H9 (cell line): ENCODE measurements around the gene OR1B1. TPM values are rescaled to one million over a fixed set of nuclear protein-coding genes. Genes with fewer than 3 reads are reported as not detected.

Source experiments
- DNase-seq: peaks from one replicate; pipeline ENCODE4 v3.0.0-alpha.2; 2017
- H2AFZ ChIP-seq: one replicate; pipeline ENCODE4 v1.6.1; 2013; ENCODE audit warnings: mild to moderate bottlenecking, low read length, control low read depth, moderate library complexity
- H2AK5ac ChIP-seq: 2 replicates; pipeline ENCODE4 v1.6.1; 2013; ENCODE audit warnings: low read length, control low read depth, mixed read lengths; ENCODE audit not compliant: insufficient read length
- H2BK120ac ChIP-seq: one replicate; pipeline ENCODE4 v1.6.1; 2013; ENCODE audit warnings: low read depth, mild to moderate bottlenecking, low read length, control low read depth, inconsistent platforms; ENCODE audit not compliant: poor library complexity, severe bottlenecking
- H2BK12ac ChIP-seq: 2 replicates; pipeline ENCODE4 v1.6.1; 2013; ENCODE audit warnings: low read length, control low read depth, mixed read lengths, low read depth; ENCODE audit not compliant: insufficient read length
- H2BK15ac ChIP-seq: 2 replicates; pipeline ENCODE4 v1.6.1; 2013; ENCODE audit warnings: low read depth, low read length, control low read depth
- H2BK20ac ChIP-seq: one replicate; pipeline ENCODE4 v1.6.1; 2013; ENCODE audit warnings: low read depth, mild to moderate bottlenecking, low read length, control low read depth, inconsistent platforms; ENCODE audit not compliant: poor library complexity, severe bottlenecking
- H2BK5ac ChIP-seq: 2 replicates; pipeline ENCODE4 v1.6.1; 2013; ENCODE audit warnings: low read length, control low read depth, mixed read lengths; ENCODE audit not compliant: insufficient read length
- H3K14ac ChIP-seq: 2 replicates; pipeline ENCODE4 v1.6.1; 2013; ENCODE audit warnings: low read length, control low read depth; ENCODE audit not compliant: insufficient read depth
- H3K18ac ChIP-seq: 2 replicates; pipeline ENCODE4 v1.6.1; 2013; ENCODE audit warnings: low read depth, mild to moderate bottlenecking, mixed read lengths, low read length, control low read depth; ENCODE audit not compliant: insufficient read length
- H3K23ac ChIP-seq: 2 replicates; pipeline ENCODE4 v1.6.1; 2013; ENCODE audit warnings: low read length, control low read depth, mixed read lengths, low read depth; ENCODE audit not compliant: insufficient read length
- H3K23me2 ChIP-seq: 2 replicates; pipeline ENCODE4 v1.6.1; 2013; ENCODE audit warnings: low read depth, mild to moderate bottlenecking, mixed read lengths, low read length, control low read depth; ENCODE audit not compliant: insufficient read length, poor library complexity, severe bottlenecking
- H3K27ac ChIP-seq: 2 replicates; pipeline ENCODE4 v1.5.1; 2013; ENCODE audit warnings: low read length, control low read depth, mixed read lengths, low read depth; ENCODE audit not compliant: insufficient read length
- H3K27me3 ChIP-seq: 2 replicates; pipeline ENCODE4 v1.6.1; 2013; ENCODE audit warnings: low read length, control low read depth, inconsistent platforms; ENCODE audit not compliant: insufficient read depth
- H3K4ac ChIP-seq: 2 replicates; pipeline ENCODE4 v1.6.1; 2013; ENCODE audit warnings: low read depth, mild to moderate bottlenecking, control low read depth, inconsistent platforms, low read length, moderate library complexity
- H3K4me1 ChIP-seq: 2 replicates; pipeline ENCODE4 v1.6.1; 2013; ENCODE audit warnings: low read length, control low read depth, inconsistent platforms; ENCODE audit not compliant: insufficient read depth
- H3K4me2 ChIP-seq: 2 replicates; pipeline ENCODE4 v1.6.1; 2013; ENCODE audit warnings: low read length, control low read depth, mixed read lengths; ENCODE audit not compliant: insufficient read length, insufficient read depth
- H3K56ac ChIP-seq: 2 replicates; pipeline ENCODE4 v1.6.1; 2013; ENCODE audit warnings: low read depth, mild to moderate bottlenecking, mixed read lengths, low read length, control low read depth; ENCODE audit not compliant: insufficient read length
- H3K79me1 ChIP-seq: 2 replicates; pipeline ENCODE4 v1.6.1; 2013; ENCODE audit warnings: low read depth, mild to moderate bottlenecking, moderate library complexity, low read length, control low read depth, inconsistent platforms; ENCODE audit not compliant: insufficient read depth, poor library complexity, severe bottlenecking
- H3K79me2 ChIP-seq: 2 replicates; pipeline ENCODE4 v1.6.1; 2013; ENCODE audit warnings: low read length, control low read depth, inconsistent platforms; ENCODE audit not compliant: insufficient read depth
- H3K9ac ChIP-seq: 2 replicates; pipeline ENCODE4 v1.6.1; 2013; ENCODE audit warnings: low read length, control low read depth, mixed read lengths; ENCODE audit not compliant: insufficient read length; ENCODE audit errors: extremely low read depth
- H3K9me3 ChIP-seq: one replicate; pipeline ENCODE4 v1.6.1; 2013; ENCODE audit warnings: low read depth, low read length, inconsistent platforms; ENCODE audit not compliant: control insufficient read depth
- H3T11ph ChIP-seq: one replicate; pipeline ENCODE4 v1.6.1; 2013; ENCODE audit warnings: mild to moderate bottlenecking, low read length, control low read depth, inconsistent platforms
- H4K20me1 ChIP-seq: one replicate; pipeline ENCODE4 v1.6.1; 2013; ENCODE audit not compliant: control insufficient read depth, insufficient read length, insufficient read depth
- H4K5ac ChIP-seq: 2 replicates; pipeline ENCODE4 v1.6.1; 2013; ENCODE audit warnings: low read depth, mild to moderate bottlenecking, mixed read lengths, low read length, control low read depth; ENCODE audit not compliant: insufficient read length
- H4K8ac ChIP-seq: replicated peaks from 2 replicates; pipeline ENCODE4 v1.6.1; 2013; ENCODE audit warnings: low read length, control low read depth, mixed read lengths, low read depth; ENCODE audit not compliant: insufficient read length
- H4K91ac ChIP-seq: 2 replicates; pipeline ENCODE4 v1.6.1; 2013; ENCODE audit warnings: low read depth, mild to moderate bottlenecking, moderate library complexity, mixed read lengths, low read length, control low read depth; ENCODE audit not compliant: insufficient read length
- H3K27ac Mint-ChIP-seq, 3 experiments: 2 replicates in 2 of 3; 3 replicates in 1 of 3; pipeline ENCODE4 v1.8.0; 2020 to 2021; ENCODE audit warnings: mixed read lengths in 3 of 3, mild to moderate bottlenecking in 1 of 3, moderate library complexity in 1 of 3
- H3K27me3 Mint-ChIP-seq: 2 replicates; pipeline ENCODE4 v1.8.0; 2021; ENCODE audit warnings: low read depth, mild to moderate bottlenecking, moderate library complexity, mixed read lengths
- H3K36me3 Mint-ChIP-seq, 3 experiments: 2 replicates in 2 of 3; 3 replicates in 1 of 3; pipeline ENCODE4 v1.8.0; 2020 to 2021; ENCODE audit warnings: low read depth in 3 of 3, mixed read lengths in 3 of 3; ENCODE audit not compliant: insufficient read depth in 1 of 3
- H3K4me1 Mint-ChIP-seq, 2 experiments: 2 replicates each; pipeline ENCODE4 v1.8.0; 2020; ENCODE audit warnings: mixed read lengths in 2 of 2
- H3K4me3 Mint-ChIP-seq, 2 experiments: 2 replicates in 1 of 2; 3 replicates in 1 of 2; pipeline ENCODE4 v1.8.0; 2020 to 2021; ENCODE audit warnings: mild to moderate bottlenecking in 2 of 2, mixed read lengths in 2 of 2, moderate library complexity in 1 of 2
- H3K9me3 Mint-ChIP-seq, 2 experiments: 2 replicates in 1 of 2; 3 replicates in 1 of 2; pipeline ENCODE4 v1.8.0; 2020; ENCODE audit warnings: mild to moderate bottlenecking in 2 of 2, mixed read lengths in 2 of 2, moderate library complexity in 1 of 2
- CTCF ChIP-seq: fragments of 200-600 bp; sonication (generic); conservative IDR thresholded peaks from 3 replicates; pipeline ENCODE4 v1.8.0; 2021; ENCODE audit warnings: antibody characterized with exemption, mild to moderate bottlenecking
- WGBS: extraction: QIAGEN DNeasy Blood & Tissue Kit; methylation state at CpG from one replicate; pipeline ENCODE4 v1.1.7; 2013; ENCODE audit warnings: missing lambda C conversion rate, low lambda C conversion rate, mixed read lengths; ENCODE audit not compliant: insufficient read length; ENCODE audit errors: extremely low coverage; 5-methylcytosine and 5-hydroxymethylcytosine counted together
- total RNA-seq: library from RNA; stranded (reverse); gene quantifications from 2 replicates; pipeline ENCODE4 v1.2.1, GENCODE V29; 2021

OR1B1 gene
- total RNA-seq, 1 experiment from 2014 or later = not detected

- Histone ChIP-seq H4K8ac (no peak overlapping the region), H2BK5ac (no peak overlapping the region), H3K14ac (no peak overlapping the region), H3K9ac (no peak overlapping the region), H3K9me3 (peaks cover 67% of the 10 kb centered on the region), H3K4me2 (no peak overlapping the region), H3K79me2 (no peaks in the 10 kb centered on the region), H3K79me1 (no peaks in the 10 kb centered on the region), H3K27me3 (no peaks in the 10 kb centered on the region), H2BK120ac (no peak overlapping the region), H3K56ac (no peak overlapping the region), H3K4ac (no peak overlapping the region), H2BK12ac (no peak overlapping the region), H4K91ac (no peak overlapping the region), H4K20me1 (no peaks in the 10 kb centered on the region), H2AK5ac (no peak overlapping the region), H3K23ac (no peak overlapping the region), H3K27ac (no peak overlapping the region), H3K23me2 (no peaks in the 10 kb centered on the region), H2BK20ac (no peak overlapping the region), H2AFZ (no peak overlapping the region), H4K5ac (no peak overlapping the region), H3T11ph (no peak overlapping the region), H2BK15ac (no peak overlapping the region), H3K18ac (no peak overlapping the region), H3K4me1 (no peaks in the 10 kb centered on the region)
- peaks cover 0 to 37% (median 0%) of the 10 kb centered on the region in 3 experiments; a peak in 3 of 7 replicates for H3K36me3 Mint-ChIP-seq
- H3K27me3 Mint-ChIP-seq = peaks cover 4% of the 10 kb centered on the region
- no peak for TF ChIP-seq CTCF
- H3K9me3 Mint-ChIP-seq = peaks cover 89 to 94% of the 10 kb centered on the region in 2 experiments
- H3K4me3 Mint-ChIP-seq = no peak overlapping the region
- DNase-seq = no peak
- no CpG with 5 or more reads among the region's 2 CpGs for WGBS
- no peaks in the 10 kb centered on the region for H3K4me1 Mint-ChIP-seq
- H3K27ac Mint-ChIP-seq = no peak overlapping the region
Observed at GRCh38 chr9:122672481-122672880, 15.1 kb upstream of the OR1B1 start.
